Measurements from ENCODE around the gene TEAD1. TPM values are rescaled to one million over a fixed set of nuclear protein-coding genes. Genes with fewer than 3 reads are reported as not detected.

TEAD1 gene
- total RNA-seq, 1 donor from 2014 or later, result 20.0 TPM

DNA sequence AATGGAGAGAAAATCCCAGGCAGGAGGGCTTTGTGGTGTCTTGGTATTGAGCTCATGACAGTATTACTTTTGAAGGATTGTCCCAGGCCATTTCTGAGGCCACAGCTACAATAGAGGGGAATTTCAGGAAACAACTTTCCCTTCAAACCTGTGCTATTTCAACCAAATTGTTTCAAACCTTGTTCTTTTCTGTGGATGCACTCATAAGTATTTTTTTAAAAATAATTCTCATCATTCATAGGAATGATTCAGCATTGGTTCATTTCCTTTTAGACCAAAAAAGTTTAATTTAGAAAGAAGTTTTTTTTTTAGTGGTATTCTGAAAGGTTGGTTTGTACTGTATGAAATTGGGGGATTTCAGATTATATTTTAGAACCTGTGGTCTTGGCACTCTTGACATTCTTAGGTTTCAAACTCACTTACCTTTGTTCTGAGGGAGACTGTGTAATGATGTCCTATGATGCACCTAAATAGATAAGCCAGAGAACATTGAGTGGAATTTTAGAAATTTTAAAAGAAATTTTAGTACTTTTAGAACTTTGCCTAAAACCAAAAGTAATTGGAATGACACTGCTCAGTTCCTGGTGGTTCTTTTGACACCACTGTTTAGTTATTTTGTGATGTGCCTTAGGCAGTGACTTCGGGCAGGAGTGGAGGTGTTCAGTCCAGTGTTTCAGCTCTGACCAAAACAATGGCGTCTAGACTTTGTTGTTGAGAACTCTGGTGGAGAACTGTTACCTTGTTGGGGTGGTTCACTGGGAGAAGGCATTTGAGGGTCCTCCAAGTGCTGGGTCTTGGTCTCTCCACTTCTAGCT lies 12.2 kb downstream of the TEAD1 start:
- DNase-seq (ENCODE audit: low read depth, low spot score), result no peak

- DNase-seq (ENCODE audit: low read depth, low spot score), result no peak
Measured at GRCh38 chr11:12687216-12687623, 13.0 kb downstream of the TEAD1 start.

DNA sequence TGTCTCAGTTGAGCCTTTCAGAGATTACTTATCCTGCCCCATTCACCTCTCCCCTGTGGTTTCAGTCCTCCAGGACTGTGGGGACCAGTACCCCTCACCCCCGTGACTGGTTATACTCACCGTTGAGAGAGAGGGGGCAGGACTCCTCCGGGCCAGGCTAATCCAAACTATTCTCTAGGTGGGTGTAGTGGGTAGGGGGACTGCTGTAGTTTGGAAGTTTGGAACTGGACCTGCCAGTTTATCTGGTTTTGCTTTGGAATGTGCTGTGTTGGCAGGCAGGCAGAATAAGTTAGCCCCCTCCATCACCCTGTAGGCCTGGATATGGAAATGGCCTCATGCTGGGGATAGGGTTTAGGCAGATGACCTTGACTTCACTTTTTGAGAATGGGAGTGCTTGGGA lies 13.5 kb downstream of the TEAD1 start:
- no peak for DNase-seq (ENCODE audit: low read depth, low spot score)

DNA sequence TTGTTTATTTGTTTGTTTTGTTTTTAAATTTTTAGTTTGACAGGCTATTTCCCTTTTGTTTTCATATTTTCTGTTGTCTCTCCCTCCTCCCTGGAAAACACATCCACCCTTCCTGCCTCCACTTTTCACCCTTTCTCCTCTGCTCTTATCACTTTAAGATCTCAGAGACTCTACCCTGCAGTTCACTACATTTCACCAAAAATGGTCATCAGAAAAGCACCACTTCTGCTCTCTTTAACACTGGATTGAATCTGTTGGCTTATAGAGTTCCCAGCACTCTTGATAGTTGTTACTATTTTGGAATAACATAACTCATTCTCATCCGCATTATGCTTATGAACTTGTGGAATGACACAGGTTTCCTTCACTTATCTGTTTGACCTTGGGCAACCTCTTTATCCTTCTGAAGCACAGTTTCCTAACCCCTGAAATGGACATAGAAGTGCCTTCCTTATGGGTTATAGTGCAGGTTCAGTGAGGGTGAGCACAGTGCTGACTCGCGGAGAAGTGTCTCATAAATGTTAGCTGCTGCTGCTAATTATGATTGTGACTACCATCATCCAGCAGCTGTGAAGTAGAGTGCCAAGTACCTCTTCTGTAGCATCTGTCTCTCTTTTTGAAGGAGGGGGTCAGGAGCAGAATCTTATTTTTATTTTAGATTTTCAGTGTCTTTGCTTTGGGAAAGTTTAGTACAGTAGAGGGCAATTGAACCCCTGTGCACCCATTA lies 15.0 kb downstream of the TEAD1 start:
- DNase-seq (ENCODE audit: low read depth, low spot score), result no peak

- DNase-seq (ENCODE audit: low read depth, low spot score), result no peak
Measured at GRCh38 chr11:12690663-12691062, 16.4 kb downstream of the TEAD1 start.

DNA sequence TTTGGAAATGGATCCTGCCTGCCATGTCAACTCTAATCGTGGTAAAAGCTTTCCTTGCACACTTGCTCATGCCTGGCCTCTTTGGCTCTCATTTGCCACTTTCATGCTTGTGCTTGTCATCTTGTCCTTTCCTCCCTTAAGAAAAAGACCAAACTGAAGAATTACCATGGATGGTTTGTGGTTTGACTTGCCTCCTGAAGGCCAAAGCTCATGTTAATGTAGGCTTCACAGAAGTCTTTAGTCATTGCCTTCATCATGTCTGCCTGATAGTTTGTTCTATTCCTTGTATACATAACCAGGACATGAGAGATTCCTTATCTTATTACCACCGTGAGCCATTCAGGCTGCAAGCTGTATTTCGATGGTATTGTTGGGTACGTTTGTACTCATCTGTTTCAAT lies 17.3 kb downstream of the TEAD1 start:
- DNase-seq (ENCODE audit: low read depth, low spot score), result no peak

DNA sequence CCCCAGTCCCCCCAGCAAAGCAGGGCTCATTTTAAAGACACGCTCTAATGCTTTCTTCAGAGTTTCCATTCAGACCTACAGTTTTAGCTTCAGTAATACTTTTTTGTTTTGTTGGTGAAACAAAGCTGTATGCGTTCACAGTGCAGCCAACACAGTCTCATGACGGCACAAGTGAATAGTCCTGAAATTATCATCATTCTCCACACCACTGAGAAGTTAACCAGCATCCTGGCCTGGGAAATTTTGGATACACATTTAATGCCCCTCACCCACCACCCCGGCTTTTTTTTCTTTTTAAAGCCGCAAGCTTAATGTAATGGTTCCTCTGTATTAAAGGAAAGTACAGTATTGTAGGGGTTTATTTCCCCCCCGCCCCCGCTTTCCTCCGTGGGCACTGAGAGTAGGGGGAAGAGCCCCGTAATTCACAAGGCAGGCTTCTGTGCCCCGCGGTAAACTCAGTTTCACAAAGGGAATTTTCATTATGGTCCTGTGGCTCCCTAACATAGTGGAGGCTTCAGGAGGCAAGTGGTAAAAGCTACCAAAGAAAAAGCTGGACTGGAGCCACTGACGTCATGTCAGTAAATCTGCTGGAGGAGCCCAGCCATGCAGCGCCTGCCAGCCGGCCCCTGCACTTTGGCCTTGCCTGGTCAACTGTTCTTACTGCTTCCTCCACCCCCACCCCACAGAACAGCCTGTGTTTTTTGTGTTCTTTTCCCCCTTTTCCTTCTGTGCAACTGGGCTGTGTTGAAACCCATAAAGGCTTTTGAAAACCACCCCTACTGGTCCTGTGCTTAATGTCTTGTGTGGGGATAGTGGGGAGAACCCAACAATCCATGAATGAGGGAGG lies 18.2 kb downstream of the TEAD1 start:
- DNase-seq (ENCODE audit: low read depth, low spot score), result peak; percentile 81

DNA sequence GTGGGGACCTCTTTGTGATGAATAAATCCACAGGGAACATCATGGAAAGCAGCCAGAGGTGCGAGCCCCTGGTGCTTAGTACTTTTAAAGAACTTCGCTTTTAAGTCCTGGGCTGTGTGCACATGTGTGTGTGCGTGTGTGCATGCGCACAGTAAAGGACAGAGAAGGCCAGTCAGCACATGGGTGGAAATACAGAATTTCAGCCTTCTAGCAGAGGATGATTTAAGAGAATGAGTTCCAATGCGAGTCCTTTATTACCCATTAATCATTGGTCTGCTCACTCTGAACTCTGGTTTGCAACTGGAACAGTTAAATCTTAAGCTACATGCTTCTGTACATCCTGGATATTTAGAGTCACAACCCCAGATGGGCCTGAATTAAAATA lies 18.9 kb downstream of the TEAD1 start:
- no peak for DNase-seq (ENCODE audit: low read depth, low spot score)

DNA sequence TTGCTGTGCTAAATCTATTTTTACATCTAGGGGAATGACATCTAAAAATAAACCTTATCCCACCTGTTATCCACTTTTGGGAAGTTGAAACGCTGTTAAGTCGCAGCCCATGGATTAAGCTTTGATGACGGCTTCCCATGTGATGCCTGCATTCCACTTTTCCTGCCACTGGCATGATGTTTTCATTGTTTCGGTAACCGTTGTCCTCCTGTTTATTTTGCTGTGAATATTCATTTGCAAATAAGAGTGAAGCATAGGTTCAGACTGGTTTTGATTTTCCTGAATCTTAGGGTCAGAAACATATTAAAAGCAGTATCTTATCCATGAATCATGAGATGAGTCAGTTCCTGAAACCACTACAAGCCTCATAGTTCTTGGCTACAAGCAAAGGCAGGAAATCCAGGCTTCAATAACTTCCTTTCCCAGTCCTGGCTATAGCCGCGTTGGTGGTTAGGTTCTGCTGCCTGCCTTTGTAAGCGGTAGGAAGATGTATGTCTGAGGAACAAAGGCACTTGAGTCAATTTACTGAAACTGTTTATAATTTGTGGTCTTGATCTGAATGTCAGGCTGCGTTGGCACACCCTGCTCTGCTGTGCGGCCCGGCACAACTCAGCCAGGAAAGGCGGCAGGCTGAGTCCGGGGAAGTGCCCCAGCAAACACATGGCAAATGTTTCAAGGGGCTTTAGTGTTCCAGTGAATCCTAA lies 19.4 kb downstream of the TEAD1 start:
- peak; percentile 98 for DNase-seq (ENCODE audit: low read depth, low spot score)

- no peak for DNase-seq (ENCODE audit: low read depth, low spot score)
Measured at GRCh38 chr11:12694183-12694531, 19.9 kb downstream of the TEAD1 start.

GRCh38 chr11:12695221-12695794 lies 21.1 kb downstream of the TEAD1 start:
- DNase-seq (ENCODE audit: low read depth, low spot score), result no peak

DNA sequence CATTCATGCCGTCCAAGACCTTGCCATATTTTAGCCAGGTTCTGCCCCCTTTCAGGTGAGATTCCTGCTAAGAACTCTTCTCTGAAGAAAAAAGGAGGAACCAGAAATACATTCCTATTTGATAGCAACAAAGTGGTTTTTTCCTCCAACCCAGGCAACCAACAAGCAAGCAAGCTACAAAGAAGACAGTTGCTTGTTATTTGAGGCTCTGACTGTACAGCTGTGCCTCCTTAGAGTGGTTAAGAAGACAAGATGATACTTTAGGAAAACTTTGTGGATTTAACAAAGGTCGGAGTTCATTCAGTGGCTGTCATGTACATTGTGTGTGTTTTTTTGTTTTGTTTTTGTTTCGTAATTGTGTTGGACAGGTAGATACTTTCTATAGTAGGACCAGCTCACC lies 21.7 kb downstream of the TEAD1 start:
- no peak for DNase-seq (ENCODE audit: low read depth, low spot score)

- no peak for DNase-seq (ENCODE audit: low read depth, low spot score)
Measured at GRCh38 chr11:12696911-12697581, 22.8 kb downstream of the TEAD1 start.

- DNase-seq (ENCODE audit: low read depth, low spot score), result no peak
Measured at GRCh38 chr11:12698048-12698447, 23.8 kb downstream of the TEAD1 start.

- no peak for DNase-seq (ENCODE audit: low read depth, low spot score)
Measured at GRCh38 chr11:12701811-12702592, 27.8 kb downstream of the TEAD1 start.

DNA sequence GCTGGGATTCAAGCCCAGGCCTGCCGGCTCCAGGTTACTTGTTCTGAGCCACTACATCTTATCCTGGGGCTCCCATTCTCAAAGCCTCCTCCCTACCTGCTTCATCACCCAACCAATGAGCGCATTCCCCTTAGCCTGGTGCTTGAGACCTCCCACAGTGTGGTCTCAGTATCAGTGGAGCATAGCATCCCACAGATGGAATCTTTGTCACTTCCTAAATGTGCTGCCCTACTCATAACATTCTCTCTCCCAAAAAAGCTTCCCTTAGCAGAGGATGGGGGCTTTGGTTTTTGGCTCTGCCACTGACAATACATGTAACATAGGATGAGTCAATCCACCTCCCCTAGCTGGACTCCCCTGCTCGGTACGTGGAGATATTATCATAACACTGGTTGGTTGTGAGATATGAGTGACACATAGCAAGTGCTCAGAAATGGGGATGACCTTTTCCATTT lies 28.8 kb downstream of the TEAD1 start:
- no peak for DNase-seq (ENCODE audit: low read depth, low spot score)

GRCh38 chr11:12704049-12704448 lies 29.8 kb downstream of the TEAD1 start:
- peak; percentile 44 for DNase-seq (ENCODE audit: low read depth, low spot score)

- no peak for DNase-seq (ENCODE audit: low read depth, low spot score)
Measured at GRCh38 chr11:12705874-12706273, 31.7 kb downstream of the TEAD1 start.
